WI38 (cell line): ENCODE data around the gene CYSTM1.

ENCODE experiments used
- H3K4me3 ChIP-seq: 2 replicates; pipeline ENCODE4 v1.5.1; 2011; ENCODE audit warnings: low read depth, mild to moderate bottlenecking, control low read depth, low read length
- TF ChIP-seq, protein P1 (sequence below): IDR thresholded peaks from 2 replicates; pipeline ENCODE4 v1.5.1; 2012; ENCODE audit warnings: low read depth, mild to moderate bottlenecking, control low read depth, low read length

Gene CYSTM1

GRCh38 chr5:140286424-140286823 is 111.4 kb downstream of the CYSTM1 start:
- TF ChIP-seq, protein P1, sequence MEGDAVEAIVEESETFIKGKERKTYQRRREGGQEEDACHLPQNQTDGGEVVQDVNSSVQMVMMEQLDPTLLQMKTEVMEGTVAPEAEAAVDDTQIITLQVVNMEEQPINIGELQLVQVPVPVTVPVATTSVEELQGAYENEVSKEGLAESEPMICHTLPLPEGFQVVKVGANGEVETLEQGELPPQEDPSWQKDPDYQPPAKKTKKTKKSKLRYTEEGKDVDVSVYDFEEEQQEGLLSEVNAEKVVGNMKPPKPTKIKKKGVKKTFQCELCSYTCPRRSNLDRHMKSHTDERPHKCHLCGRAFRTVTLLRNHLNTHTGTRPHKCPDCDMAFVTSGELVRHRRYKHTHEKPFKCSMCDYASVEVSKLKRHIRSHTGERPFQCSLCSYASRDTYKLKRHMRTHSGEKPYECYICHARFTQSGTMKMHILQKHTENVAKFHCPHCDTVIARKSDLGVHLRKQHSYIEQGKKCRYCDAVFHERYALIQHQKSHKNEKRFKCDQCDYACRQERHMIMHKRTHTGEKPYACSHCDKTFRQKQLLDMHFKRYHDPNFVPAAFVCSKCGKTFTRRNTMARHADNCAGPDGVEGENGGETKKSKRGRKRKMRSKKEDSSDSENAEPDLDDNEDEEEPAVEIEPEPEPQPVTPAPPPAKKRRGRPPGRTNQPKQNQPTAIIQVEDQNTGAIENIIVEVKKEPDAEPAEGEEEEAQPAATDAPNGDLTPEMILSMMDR = no peak
- no peak overlapping the region for H3K4me3 ChIP-seq

DNA sequence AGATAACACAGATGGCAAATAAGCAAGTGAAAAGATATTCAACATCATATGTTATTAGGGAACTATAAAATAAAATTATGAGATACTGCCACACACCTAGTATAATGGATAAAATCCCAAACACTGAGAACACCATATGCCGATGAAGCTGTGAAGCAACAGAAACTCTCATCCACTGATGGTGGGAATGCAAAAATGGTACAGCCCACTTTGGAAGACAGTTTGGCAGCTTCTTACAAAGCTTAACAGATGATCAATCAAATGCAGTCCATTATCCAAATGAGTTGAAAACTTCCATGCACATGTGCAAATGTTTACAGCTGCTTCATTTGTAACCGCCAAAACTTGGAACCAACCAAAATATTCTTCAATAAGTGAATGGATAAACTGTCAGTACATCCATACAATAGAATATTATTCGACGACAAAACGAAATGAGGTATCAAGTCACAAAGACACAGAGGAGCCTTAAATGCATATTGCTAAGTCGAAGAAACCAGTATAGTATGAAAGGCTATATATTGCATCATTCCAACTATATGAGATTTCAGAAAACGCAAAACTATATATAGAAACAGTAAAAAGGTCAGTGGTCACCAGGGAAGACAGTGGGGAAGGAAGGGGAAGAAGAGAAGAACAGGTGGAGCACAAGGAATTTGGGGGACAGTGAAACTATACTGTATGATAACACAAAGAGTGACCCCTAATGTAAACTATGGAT is 113.0 kb downstream of the CYSTM1 start:
- no peak overlapping the region for H3K4me3 ChIP-seq
- TF ChIP-seq, protein P1 = no peak

- TF ChIP-seq, protein P1 = no peak
- no peak overlapping the region for H3K4me3 ChIP-seq
Observed at GRCh38 chr5:140292212-140293036, 117.4 kb downstream of the CYSTM1 start.
